A673 (cell line): ENCODE measurements around the gene LSM4. TPM values are rescaled to one million over a fixed set of nuclear protein-coding genes. Genes with fewer than 3 reads are reported as not detected.

ENCODE experiments used
- BruUV-seq: library from RNA; stranded (reverse); fragments of 400-500 nt; replicated peaks from 2 replicates; lab custom pipeline; 2021; lab: Mats Ljungman, UMichigan
- CTCF ChIA-PET: fragments of 300-600 bp; sonication (Branson Sonifier 250); formaldehyde crosslinking; loops from one replicate; lab custom pipeline; 2022; ENCODE audit warnings: antibody characterized with exemption; lab: Charles Lee
- POLR2A ChIA-PET: fragments of 300-600 bp; sonication (Branson Sonifier 250); formaldehyde crosslinking; loops from one replicate; lab custom pipeline; 2022; ENCODE audit warnings: antibody characterized with exemption; ENCODE audit not compliant: low non-redundant PET; lab: Charles Lee
- DNase-seq: peaks from one replicate; pipeline ENCODE4 v3.0.0-alpha.2; 2015; ENCODE audit warnings: low spot score
- H3K27ac ChIP-seq: fragments of 200-600 bp; sonication (generic); 2 replicates; pipeline ENCODE4 v1.5.1; 2016; ENCODE audit warnings: mixed run types, low read depth, mild to moderate bottlenecking, mixed read lengths, antibody characterized with exemption, low read length; ENCODE audit not compliant: poor library complexity, severe bottlenecking
- H3K27me3 ChIP-seq: fragments of 200-600 bp; sonication (generic); replicated peaks from 2 replicates; pipeline ENCODE4 v1.6.1; 2017; ENCODE audit warnings: mixed run types, low read depth, mild to moderate bottlenecking, mixed read lengths, antibody characterized with exemption, low read length; ENCODE audit not compliant: insufficient read depth, poor library complexity
- H3K36me3 ChIP-seq: fragments of 200-600 bp; sonication (generic); 2 replicates; pipeline ENCODE4 v1.6.1; 2016; ENCODE audit warnings: mixed run types, mild to moderate bottlenecking, mixed read lengths, antibody characterized with exemption, low read length; ENCODE audit not compliant: insufficient read depth, poor library complexity, severe bottlenecking
- H3K4me1 ChIP-seq: fragments of 200-600 bp; sonication (generic); 2 replicates; pipeline ENCODE4 v1.6.1; 2017; ENCODE audit warnings: mixed run types, mild to moderate bottlenecking, mixed read lengths, antibody characterized with exemption, low read length; ENCODE audit not compliant: insufficient read depth, poor library complexity, severe bottlenecking
- H3K4me3 ChIP-seq: fragments of 200-600 bp; sonication (generic); 2 replicates; pipeline ENCODE4 v1.5.1; 2016; ENCODE audit warnings: low read depth, mixed run types, mild to moderate bottlenecking, mixed read lengths, low read length; ENCODE audit not compliant: poor library complexity, severe bottlenecking
- H3K9me3 ChIP-seq: fragments of 200-600 bp; sonication (generic); 2 replicates; pipeline ENCODE4 v1.6.1; 2016; ENCODE audit warnings: mixed run types, low read depth, mild to moderate bottlenecking, mixed read lengths, antibody characterized with exemption, low read length; ENCODE audit not compliant: poor library complexity, severe bottlenecking
- EZH2 ChIP-seq: fragments of 200-600 bp; sonication (generic); IDR thresholded peaks from 2 replicates; pipeline ENCODE4 v1.6.1; 2017; ENCODE audit warnings: borderline replicate concordance, low read depth, mild to moderate bottlenecking, mixed read lengths, antibody characterized with exemption, low read length; ENCODE audit not compliant: poor library complexity, severe bottlenecking
- intact Hi-C: fragments of 100-400 bp; cut with micrococcal nuclease; formaldehyde crosslinking; loops from one replicate; pipeline ENCODE4 v1.10.0; 2022; ENCODE audit not compliant: unreplicated experiment
- total RNA-seq: library from RNA; stranded (reverse); gene quantifications from 2 replicates; pipeline ENCODE4 v1.2.3, GENCODE V29; 2021
- TF ChIP-seq, protein P1 (sequence below): fragments of 300-800, 200-600 bp; sonication (generic); conservative IDR thresholded peaks from 2 replicates; pipeline ENCODE4 v1.5.1; 2017; ENCODE audit warnings: low read depth, mild to moderate bottlenecking, antibody characterized with exemption, low read length, moderate library complexity, mixed read lengths

Gene LSM4
- total RNA-seq, 1 experiment from 2014 or later, result 252 TPM

DNA sequence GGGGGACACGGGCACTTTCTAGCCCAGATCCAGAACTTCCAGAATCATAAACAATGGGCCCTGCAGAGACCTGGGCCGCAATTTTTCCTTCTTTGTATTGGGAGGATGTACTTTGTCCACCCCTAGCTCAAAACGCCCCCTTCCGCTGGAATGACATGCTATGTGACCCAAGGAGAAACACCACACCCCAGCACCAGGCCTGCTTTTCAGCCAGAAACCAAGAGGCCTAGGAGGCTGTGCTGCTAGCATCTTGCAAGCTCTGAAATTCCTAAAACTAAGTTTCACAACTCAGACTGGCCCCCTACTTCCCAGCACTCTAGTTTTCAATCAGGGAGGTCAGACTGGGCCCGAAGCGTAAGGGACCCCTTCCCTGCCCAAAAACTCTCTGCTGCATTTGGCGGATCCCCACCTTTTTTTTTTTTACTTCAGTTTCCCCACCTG is 538 bp downstream of the LSM4 start:
- TF ChIP-seq, protein P1, sequence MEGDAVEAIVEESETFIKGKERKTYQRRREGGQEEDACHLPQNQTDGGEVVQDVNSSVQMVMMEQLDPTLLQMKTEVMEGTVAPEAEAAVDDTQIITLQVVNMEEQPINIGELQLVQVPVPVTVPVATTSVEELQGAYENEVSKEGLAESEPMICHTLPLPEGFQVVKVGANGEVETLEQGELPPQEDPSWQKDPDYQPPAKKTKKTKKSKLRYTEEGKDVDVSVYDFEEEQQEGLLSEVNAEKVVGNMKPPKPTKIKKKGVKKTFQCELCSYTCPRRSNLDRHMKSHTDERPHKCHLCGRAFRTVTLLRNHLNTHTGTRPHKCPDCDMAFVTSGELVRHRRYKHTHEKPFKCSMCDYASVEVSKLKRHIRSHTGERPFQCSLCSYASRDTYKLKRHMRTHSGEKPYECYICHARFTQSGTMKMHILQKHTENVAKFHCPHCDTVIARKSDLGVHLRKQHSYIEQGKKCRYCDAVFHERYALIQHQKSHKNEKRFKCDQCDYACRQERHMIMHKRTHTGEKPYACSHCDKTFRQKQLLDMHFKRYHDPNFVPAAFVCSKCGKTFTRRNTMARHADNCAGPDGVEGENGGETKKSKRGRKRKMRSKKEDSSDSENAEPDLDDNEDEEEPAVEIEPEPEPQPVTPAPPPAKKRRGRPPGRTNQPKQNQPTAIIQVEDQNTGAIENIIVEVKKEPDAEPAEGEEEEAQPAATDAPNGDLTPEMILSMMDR, result 0 out of 2 replicates have a peak, but pooled peaks have one; percentile 19
- TF ChIP-seq EZH2, result no peak
- CTCF ChIA-PET, result interaction anchor here (0.5 to 2.5 kb wide), 5 partner anchors 17 to 452 kb away, joined by 3 to 74 read pairs (median 5); no protein-coding TSS in a partner anchor
- TSS peak; percentile 68 for BruUV-seq
- Histone ChIP-seq H3K36me3 (no peaks in the 10 kb centered on the region), H3K27ac (peak overlapping the region; percentile 92), H3K27me3 (no peaks in the 10 kb centered on the region), H3K4me3 (peak overlapping the region; percentile 70), H3K9me3 (no peaks in the 10 kb centered on the region), H3K4me1 (peaks cover 11% of the 10 kb centered on the region)
- DNase-seq, result peak; percentile 54
- intact Hi-C loops, result loop anchor here (5.0 kb wide), 2 partner anchors 120 to 170 kb away; partner anchors contain the start of genes PIK3R2 and RAB3A
- POLR2A ChIA-PET, result interaction anchor here (0.7 to 2.5 kb wide), 3 partner anchors 17 to 42 kb away, joined by 4 to 27 read pairs (median 4); partner anchors contain the start of gene JUND

DNA sequence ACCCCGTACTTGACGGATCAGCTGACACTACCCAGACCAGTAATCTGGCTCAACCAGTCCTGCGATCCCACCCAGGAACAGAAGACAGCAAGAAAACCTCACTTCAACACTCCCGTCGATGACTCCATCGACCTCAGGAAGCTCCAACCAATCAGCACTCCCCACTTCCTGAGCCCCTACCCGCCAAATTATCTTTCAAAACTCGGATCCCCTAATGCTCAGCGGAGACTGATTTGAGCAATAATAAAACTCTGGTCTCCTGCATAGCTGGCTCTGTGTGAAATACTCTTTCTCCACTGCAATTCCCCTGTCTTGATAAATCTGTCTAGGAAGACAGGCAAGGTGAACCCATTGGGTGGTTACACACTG is 1.2 kb downstream of the LSM4 start:
- intact Hi-C loops, result loop anchor here (5.0 kb wide), 2 partner anchors 119 to 169 kb away; partner anchors contain the start of genes PIK3R2 and RAB3A
- BruUV-seq, result no TSS peak
- peak overlapping the region; percentile 92 for H3K27ac ChIP-seq
- no peaks in the 10 kb centered on the region for H3K36me3 ChIP-seq
- peaks cover 11% of the 10 kb centered on the region for H3K4me1 ChIP-seq
- peak overlapping the region; percentile 70 for H3K4me3 ChIP-seq
- DNase-seq, result peak; percentile 40
- ChIA-PET CTCF (interaction anchor here (0.5 to 2.5 kb wide), 7 partner anchors 15 to 452 kb away, joined by 3 to 74 read pairs (median 5); no protein-coding TSS in a partner anchor), POLR2A (interaction anchor here (1.1 to 2.5 kb wide), 2 partner anchors 16 to 41 kb away, joined by 4 to 27 read pairs; partner anchors contain the start of gene JUND)
- no peaks in the 10 kb centered on the region for H3K27me3 ChIP-seq
- TF ChIP-seq, protein P1, result no peak
- TF ChIP-seq EZH2, result no peak
- H3K9me3 ChIP-seq, result no peaks in the 10 kb centered on the region

DNA sequence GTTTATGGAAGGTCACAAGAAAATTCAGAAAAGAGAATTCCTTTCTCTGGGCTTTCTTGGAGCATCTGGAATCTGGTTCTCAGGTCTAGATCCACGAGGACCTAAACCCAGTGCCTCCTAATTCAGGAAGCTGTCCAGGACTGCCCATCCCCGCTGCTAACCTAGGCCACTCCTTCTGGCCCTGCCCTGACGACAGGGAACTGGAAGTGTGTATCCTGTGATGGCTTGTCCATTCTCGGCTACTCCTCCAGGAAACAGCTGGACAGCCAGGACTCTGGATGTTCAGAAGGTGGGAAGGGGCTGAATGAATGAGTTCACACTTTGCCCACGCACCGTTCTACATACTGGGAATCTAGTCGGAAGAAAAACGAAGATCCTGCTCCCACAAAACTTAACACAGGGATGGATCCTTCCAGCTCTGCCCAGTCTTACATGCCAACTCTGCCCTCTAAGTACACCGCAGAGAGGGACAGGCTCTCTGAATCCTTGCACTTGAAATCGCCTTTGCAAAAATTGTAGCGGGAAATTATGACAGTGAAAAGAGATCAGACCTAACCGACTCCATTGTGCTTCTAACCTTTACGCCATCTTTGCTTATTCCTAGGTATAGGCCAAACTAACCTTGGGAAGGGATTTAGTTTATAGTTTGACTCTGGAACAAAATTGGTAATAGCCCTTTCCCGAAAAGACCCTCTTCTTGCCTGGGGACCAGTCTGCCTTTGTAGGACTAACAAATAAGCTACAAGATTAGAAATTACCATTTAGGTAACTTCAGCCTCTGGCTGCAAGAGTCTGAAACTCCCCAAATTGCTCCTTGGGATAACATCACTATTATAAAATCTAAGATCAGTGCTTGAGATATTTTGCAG is 1.8 kb downstream of the LSM4 start:
- CTCF ChIA-PET, result interaction anchor here (0.5 to 2.5 kb wide), 4 partner anchors 15 to 45 kb away, joined by 4 to 74 read pairs (median 6); no protein-coding TSS in a partner anchor
- BruUV-seq, result no TSS peak
- intact Hi-C loops, result loop anchor here (5.0 kb wide), 2 partner anchors 119 to 169 kb away; partner anchors contain the start of genes PIK3R2 and RAB3A

More for the DNA sequence above, 1.8 kb downstream of the LSM4 start:
- no peaks in the 10 kb centered on the region for H3K36me3 ChIP-seq
- peak overlapping the region; percentile 70 for H3K4me3 ChIP-seq
- H3K27ac ChIP-seq, result peak overlapping the region; percentile 92
- peaks cover 11% of the 10 kb centered on the region for H3K4me1 ChIP-seq
- POLR2A ChIA-PET, result interaction anchor here (2.5 kb wide), 1 partner anchor 40 kb away, joined by 27 read pairs; the partner anchor contains the start of gene JUND
- H3K9me3 ChIP-seq, result no peaks in the 10 kb centered on the region
- H3K27me3 ChIP-seq, result no peaks in the 10 kb centered on the region
- DNase-seq, result no peak
- TF ChIP-seq, protein P1, result no peak
- no peak for TF ChIP-seq EZH2
